ENCODE measurements around the gene KDM4E. TPM values are rescaled to one million over a fixed set of nuclear protein-coding genes. Genes with fewer than 3 reads are reported as not detected.
"Not testable (repeated sequence)": the region's sequence is repeated elsewhere in the genome, so short reads cannot be mapped to it uniquely, and the experiment has no call there.

The KDM4E gene
- total RNA-seq, 2 donors from 2014 or later: not detected

- no peaks in the 10 kb centered on the region for H3K36me3 ChIP-seq
- no peak overlapping the region for H3K4me3 ChIP-seq
- no peak for DNase-seq
- intact Hi-C loops (cut with DNase I): no loop called here
- H3K9me3 ChIP-seq: no peaks in the 10 kb centered on the region
- no peak overlapping the region for H3K9ac ChIP-seq (ENCODE audit: low read depth in 2 of 2, low read length in 2 of 2)
- H3K27ac ChIP-seq: no peak overlapping the region
- H3K4me1 ChIP-seq: no peaks in the 10 kb centered on the region
- no peaks in the 10 kb centered on the region for H3K27me3 ChIP-seq
- TF ChIP-seq, protein P1, sequence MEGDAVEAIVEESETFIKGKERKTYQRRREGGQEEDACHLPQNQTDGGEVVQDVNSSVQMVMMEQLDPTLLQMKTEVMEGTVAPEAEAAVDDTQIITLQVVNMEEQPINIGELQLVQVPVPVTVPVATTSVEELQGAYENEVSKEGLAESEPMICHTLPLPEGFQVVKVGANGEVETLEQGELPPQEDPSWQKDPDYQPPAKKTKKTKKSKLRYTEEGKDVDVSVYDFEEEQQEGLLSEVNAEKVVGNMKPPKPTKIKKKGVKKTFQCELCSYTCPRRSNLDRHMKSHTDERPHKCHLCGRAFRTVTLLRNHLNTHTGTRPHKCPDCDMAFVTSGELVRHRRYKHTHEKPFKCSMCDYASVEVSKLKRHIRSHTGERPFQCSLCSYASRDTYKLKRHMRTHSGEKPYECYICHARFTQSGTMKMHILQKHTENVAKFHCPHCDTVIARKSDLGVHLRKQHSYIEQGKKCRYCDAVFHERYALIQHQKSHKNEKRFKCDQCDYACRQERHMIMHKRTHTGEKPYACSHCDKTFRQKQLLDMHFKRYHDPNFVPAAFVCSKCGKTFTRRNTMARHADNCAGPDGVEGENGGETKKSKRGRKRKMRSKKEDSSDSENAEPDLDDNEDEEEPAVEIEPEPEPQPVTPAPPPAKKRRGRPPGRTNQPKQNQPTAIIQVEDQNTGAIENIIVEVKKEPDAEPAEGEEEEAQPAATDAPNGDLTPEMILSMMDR (IDR thresholded peaks at IDR 0.05): no peak
These were observed 10.3 kb downstream of the KDM4E start for GRCh38 chr11:95035316-95035715.

- H3K9me3 ChIP-seq; DNase-seq; H3K36me3 ChIP-seq; H3K4me1 ChIP-seq; H3K27ac ChIP-seq; intact Hi-C loops (cut with DNase I); H3K9ac ChIP-seq (ENCODE audit: low read depth in 2 of 2, low read length in 2 of 2); H3K27me3 ChIP-seq; H3K4me3 ChIP-seq: not testable (repeated sequence)
These were observed 12.4 kb downstream of the KDM4E start for GRCh38 chr11:95037356-95038035.

DNA sequence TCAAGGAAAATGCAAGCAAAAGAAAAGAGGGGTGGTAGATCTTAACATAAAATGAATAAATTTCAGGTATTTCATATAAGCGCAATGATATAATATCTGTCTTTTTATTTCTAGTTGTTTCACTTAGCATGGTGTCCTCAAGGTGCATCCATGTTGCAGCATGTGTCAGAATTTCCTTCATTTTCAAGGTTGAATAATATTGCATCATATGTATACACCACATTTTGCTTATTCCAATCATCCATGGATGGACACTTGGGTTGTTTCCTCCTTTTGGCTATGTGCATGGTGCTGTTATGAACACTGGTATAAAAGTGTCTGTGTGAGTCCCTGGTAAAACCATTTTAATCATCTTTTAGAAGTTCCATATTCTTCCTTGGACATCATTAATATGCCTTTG is 17.2 kb downstream of the KDM4E start:
- intact Hi-C loops (cut with DNase I): no loop called here
- H3K4me1 ChIP-seq: no peaks in the 10 kb centered on the region

DNA sequence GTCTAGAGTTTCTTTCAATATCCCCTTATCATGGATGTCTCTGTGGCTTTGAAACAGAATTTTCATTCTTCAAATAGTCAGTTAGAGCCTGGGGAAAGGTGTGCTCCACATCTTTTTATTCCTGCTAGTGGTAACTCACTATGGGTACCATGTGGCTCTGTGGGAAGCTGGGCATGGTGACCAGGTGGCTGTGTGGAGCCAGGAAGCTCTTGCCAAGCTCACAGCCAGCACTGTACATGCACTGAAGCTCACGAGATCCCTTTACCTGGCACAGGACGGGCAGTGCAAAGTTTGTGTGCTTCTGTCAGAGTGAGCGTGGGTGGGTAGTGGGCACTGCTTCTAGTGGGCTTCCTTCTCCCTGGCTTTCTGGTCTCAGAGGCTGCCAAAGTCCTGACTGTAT is 17.8 kb downstream of the KDM4E start:
- Histone ChIP-seq H3K9ac (ENCODE audit: low read depth in 2 of 2, low read length in 2 of 2) (no peak overlapping the region), H3K36me3 (no peaks in the 10 kb centered on the region), H3K4me3 (no peak overlapping the region), H3K9me3 (no peaks in the 10 kb centered on the region), H3K4me1 (no peaks in the 10 kb centered on the region), H3K27me3 (no peaks in the 10 kb centered on the region), H3K27ac (no peak overlapping the region)
- intact Hi-C loops (cut with DNase I): no loop called here
- DNase-seq: no peak
- TF ChIP-seq, protein P1 (IDR thresholded peaks at IDR 0.05): no peak

More for the DNA sequence above, 17.2 kb downstream of the KDM4E start:
- Histone ChIP-seq H3K9me3 (no peaks in the 10 kb centered on the region), H3K27me3 (no peaks in the 10 kb centered on the region), H3K36me3 (no peaks in the 10 kb centered on the region), H3K9ac (ENCODE audit: low read depth in 2 of 2, low read length in 2 of 2) (no peak overlapping the region), H3K4me3 (no peak overlapping the region), H3K27ac (no peak overlapping the region)
- TF ChIP-seq, protein P1 (IDR thresholded peaks at IDR 0.05): no peak
- DNase-seq: no peak

DNA sequence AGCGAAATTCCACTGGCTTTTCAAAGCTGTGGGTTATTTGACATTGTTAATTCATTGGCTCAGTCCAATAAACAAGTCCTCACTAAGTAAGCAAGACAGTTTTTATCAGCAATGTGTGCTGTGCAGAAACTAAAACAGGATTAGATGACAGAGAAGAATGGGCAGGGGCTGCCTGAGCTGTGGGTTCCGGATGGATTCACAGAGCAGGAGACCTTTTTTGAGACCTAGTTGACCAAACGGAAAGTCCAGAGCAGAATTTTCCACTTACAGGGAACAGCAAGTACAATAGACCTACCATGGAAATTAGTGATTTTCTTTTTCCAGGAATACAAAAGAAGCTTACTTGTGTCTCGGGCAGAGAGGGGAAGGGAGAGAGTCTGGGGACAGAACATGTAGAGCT is 19.0 kb downstream of the KDM4E start:
- Histone ChIP-seq H3K27me3 (no peaks in the 10 kb centered on the region), H3K4me3 (no peak overlapping the region), H3K4me1 (no peaks in the 10 kb centered on the region), H3K36me3 (no peaks in the 10 kb centered on the region), H3K9me3 (no peaks in the 10 kb centered on the region), H3K9ac (ENCODE audit: low read depth in 2 of 2, low read length in 2 of 2) (no peak overlapping the region), H3K27ac (no peak overlapping the region)
- TF ChIP-seq, protein P1 (IDR thresholded peaks at IDR 0.05): no peak
- intact Hi-C loops (cut with DNase I): no loop called here
- DNase-seq: no peak

GRCh38 chr11:95045812-95046211 is 20.8 kb downstream of the KDM4E start:
- Histone ChIP-seq H3K4me1 (no peaks in the 10 kb centered on the region), H3K9ac (ENCODE audit: low read depth in 2 of 2, low read length in 2 of 2) (no peak overlapping the region), H3K4me3 (no peak overlapping the region), H3K36me3 (no peaks in the 10 kb centered on the region), H3K9me3 (no peaks in the 10 kb centered on the region), H3K27me3 (no peaks in the 10 kb centered on the region), H3K27ac (no peak overlapping the region)
- intact Hi-C loops (cut with DNase I): no loop called here
- TF ChIP-seq, protein P1 (IDR thresholded peaks at IDR 0.05): no peak
- DNase-seq: no peak

DNA sequence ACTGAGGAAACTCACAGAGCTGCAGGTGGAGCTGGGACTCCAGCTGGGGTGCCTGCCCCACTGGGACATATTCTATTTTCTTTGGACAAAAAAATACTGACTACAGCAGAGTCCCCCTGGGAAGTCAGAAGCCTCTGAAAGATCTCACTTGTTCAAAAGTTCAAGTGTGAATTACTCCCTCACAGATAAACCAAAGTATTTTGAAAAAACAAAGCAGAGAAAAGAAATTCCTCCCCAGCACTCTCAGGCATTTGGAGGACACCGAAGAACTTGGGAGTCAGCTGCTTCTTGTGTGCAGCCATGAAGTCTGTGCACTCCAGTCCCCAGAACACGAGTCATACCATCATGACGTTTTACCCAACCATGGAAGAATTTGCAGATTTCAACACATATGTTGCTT is 24.1 kb downstream of the KDM4E start, which contains the start of gene KDM4F:
Gene KDM4F (plus strand): TSS at position 301 of the 400 bp plus-strand sequence.
- DNase-seq; intact Hi-C loops (cut with DNase I); H3K4me3 ChIP-seq; H3K36me3 ChIP-seq; H3K9ac ChIP-seq (ENCODE audit: low read depth in 2 of 2, low read length in 2 of 2); H3K9me3 ChIP-seq; H3K4me1 ChIP-seq; H3K27me3 ChIP-seq; H3K27ac ChIP-seq: not testable (repeated sequence)

All from colonic mucosa (tissue), 4 donors.